ENCODE measurements around the gene AUTS2. TPM values are rescaled to one million over a fixed set of nuclear protein-coding genes. Genes with fewer than 3 reads are reported as not detected.

The AUTS2 gene
- total RNA-seq, 1 donor from 2014 or later: 53.0 TPM

DNA sequence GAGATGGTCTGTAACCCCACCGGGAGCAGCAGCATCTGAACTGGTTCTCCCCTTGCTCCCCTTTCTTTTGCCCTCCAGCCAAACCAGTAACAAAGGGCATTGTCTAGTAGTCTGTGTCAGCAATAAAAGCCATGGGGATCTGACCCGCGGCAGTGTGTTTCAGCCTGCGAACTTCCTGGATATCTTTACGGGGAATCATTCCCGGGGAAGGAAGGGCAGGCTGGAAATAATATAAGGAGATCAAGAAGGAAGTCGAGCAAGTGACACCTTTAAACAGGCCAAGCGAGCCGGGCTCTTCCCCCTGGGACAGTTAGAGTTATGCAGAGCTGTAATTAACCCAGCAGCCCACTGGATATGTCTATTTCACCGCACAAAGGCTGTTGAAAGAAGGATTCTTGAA, 872.5 kb downstream of the AUTS2 start:
- intact Hi-C loops (cut with DNase I): no loop called here
- TF ChIP-seq, protein P1, sequence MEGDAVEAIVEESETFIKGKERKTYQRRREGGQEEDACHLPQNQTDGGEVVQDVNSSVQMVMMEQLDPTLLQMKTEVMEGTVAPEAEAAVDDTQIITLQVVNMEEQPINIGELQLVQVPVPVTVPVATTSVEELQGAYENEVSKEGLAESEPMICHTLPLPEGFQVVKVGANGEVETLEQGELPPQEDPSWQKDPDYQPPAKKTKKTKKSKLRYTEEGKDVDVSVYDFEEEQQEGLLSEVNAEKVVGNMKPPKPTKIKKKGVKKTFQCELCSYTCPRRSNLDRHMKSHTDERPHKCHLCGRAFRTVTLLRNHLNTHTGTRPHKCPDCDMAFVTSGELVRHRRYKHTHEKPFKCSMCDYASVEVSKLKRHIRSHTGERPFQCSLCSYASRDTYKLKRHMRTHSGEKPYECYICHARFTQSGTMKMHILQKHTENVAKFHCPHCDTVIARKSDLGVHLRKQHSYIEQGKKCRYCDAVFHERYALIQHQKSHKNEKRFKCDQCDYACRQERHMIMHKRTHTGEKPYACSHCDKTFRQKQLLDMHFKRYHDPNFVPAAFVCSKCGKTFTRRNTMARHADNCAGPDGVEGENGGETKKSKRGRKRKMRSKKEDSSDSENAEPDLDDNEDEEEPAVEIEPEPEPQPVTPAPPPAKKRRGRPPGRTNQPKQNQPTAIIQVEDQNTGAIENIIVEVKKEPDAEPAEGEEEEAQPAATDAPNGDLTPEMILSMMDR (IDR thresholded peaks at IDR 0.05): no peak
- TF ChIP-seq POLR2AphosphoS5 (IDR thresholded peaks at IDR 0.05; ENCODE audit: insufficient read depth in 1 of 2, low read depth in 1 of 2) (no peak), POLR2A (IDR thresholded peaks at IDR 0.05) (no peak)
- Histone ChIP-seq H3K4me3 (no peak overlapping the region), H3K27ac (no peak overlapping the region), H3K9me3 (no peaks in the 10 kb centered on the region), H3K27me3 (no peaks in the 10 kb centered on the region), H3K4me1 (no peaks in the 10 kb centered on the region), H3K36me3 (no peaks in the 10 kb centered on the region)
- DNase-seq (ENCODE audit: extremely low spot score in 2 of 2): no peak

DNA sequence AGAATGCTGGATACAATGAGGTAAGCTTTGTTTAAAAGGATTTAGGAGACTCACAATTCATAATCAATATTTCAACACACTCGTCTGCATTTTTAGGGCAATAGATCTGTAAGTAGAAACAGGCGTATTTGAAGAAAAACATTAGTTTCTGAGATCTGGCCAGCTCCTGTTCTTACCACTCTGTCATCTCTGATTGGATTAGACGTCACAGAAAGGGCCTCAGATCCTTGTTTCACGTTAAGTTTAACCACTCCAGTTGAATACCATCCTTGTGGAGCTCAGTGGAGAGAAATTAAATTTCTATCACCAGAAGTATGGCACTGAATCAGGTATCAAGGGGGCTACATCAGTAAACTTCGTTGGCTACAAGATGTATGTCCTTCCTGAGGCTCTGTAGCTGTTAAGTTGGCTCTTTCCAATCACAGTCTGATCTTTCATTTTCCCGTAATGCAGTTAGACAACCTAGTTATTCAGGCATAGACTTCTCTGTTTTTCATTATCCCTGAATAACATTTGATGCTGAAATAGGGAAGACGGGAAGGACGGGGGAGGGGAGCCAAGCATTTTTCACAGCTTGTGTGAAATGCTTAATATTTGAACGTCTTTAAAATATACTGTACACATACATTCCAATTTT, 874.4 kb downstream of the AUTS2 start:
- no peak overlapping the region for H3K4me3 ChIP-seq
- no peaks in the 10 kb centered on the region for H3K9me3 ChIP-seq
- H3K36me3 ChIP-seq: no peaks in the 10 kb centered on the region
- no peaks in the 10 kb centered on the region for H3K27me3 ChIP-seq
- H3K27ac ChIP-seq: no peak overlapping the region
- DNase-seq (ENCODE audit: extremely low spot score in 2 of 2): no peak
- no peak for TF ChIP-seq POLR2AphosphoS5 (IDR thresholded peaks at IDR 0.05; ENCODE audit: insufficient read depth in 1 of 2, low read depth in 1 of 2)
- TF ChIP-seq, protein P1 (IDR thresholded peaks at IDR 0.05): no peak
- TF ChIP-seq POLR2A (IDR thresholded peaks at IDR 0.05): no peak
- intact Hi-C loops (cut with DNase I): no loop called here
- no peaks in the 10 kb centered on the region for H3K4me1 ChIP-seq

DNA sequence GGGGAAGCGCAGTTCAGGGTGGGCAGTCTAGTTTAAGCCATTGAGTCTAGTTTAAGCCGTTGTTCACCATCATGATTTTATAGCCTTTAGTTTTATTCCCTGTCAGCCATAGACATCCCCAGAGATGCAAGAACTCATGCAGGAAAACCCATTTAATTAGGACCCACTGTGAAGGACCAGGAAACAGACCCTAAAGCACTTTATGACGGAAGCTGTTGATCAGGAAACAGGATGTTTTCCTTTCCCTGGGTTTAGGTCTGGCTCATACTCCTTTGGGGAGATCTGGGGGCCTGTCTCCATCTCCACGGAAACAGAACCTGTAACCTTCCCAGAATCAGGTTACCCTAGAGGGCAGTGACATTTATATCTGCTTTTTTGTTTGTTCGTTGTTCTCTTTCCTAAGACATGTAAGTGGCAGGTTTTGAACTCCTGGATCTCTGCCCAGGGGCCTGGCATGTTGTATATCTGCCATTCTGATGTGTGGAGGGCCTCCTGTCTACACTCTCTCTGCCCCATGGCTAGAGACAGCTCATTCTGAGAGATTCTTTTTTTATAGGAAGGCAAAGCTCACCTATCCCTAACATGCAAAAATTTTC, 876.5 kb downstream of the AUTS2 start:
- no peaks in the 10 kb centered on the region for H3K4me1 ChIP-seq
- H3K9me3 ChIP-seq: no peaks in the 10 kb centered on the region
- no peak for DNase-seq (ENCODE audit: extremely low spot score in 2 of 2)
- TF ChIP-seq POLR2A (IDR thresholded peaks at IDR 0.05) (no peak), POLR2AphosphoS5 (IDR thresholded peaks at IDR 0.05; ENCODE audit: insufficient read depth in 1 of 2, low read depth in 1 of 2) (no peak)
- TF ChIP-seq, protein P1 (IDR thresholded peaks at IDR 0.05): no peak
- intact Hi-C loops (cut with DNase I): no loop called here
- H3K4me3 ChIP-seq: no peak overlapping the region
- no peaks in the 10 kb centered on the region for H3K27me3 ChIP-seq
- H3K27ac ChIP-seq: no peak overlapping the region
- no peaks in the 10 kb centered on the region for H3K36me3 ChIP-seq

DNA sequence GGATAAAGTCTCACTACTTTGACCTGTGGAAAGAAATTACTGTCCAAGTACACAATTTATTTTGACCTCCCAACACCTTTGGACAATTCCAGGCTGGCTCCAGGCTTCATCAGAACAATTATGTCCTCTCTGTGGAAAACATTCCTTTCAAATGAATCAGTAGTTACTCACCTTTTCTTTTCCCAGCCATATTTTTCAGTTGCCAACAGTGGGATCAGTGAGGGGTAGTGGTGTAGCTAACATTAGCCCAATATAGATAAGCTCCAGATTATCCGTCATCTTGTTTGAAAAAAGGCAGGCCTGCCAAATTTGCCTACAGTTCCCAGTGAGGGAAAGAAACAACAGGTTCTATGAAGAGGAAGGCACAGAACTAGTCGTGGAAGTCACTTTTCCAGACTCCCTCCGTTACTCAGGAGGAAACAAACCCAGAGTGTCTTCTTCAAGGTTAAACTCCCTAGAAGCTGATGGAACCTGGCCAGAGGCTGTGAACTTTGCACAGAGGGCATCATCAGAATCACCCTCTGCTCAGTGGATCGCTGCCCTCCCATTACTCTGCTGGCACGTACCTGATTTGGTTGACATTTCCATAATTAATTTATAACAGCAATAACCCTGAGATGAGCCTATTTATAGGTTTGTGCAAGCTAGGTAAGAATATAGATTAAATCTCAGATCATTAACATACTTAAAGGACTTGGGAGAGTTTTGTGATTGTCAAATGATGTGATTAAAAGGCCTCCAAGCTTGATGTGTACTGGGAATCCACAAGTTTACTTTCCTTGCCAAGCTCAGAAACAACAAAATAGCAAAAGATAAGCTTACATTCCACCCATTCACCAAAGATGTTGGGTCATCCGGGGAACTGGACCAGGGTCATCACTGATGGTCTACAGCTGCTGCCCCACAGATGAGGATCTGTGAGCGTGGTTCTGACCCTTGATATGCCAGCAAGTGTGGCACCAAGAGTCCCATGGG, 879.0 kb downstream of the AUTS2 start:
- Histone ChIP-seq H3K9me3 (no peaks in the 10 kb centered on the region), H3K27me3 (no peaks in the 10 kb centered on the region), H3K27ac (no peak overlapping the region), H3K4me3 (no peak overlapping the region), H3K36me3 (no peaks in the 10 kb centered on the region), H3K4me1 (no peaks in the 10 kb centered on the region)
- TF ChIP-seq POLR2A (IDR thresholded peaks at IDR 0.05): no peak
- TF ChIP-seq, protein P1 (IDR thresholded peaks at IDR 0.05): no peak
- TF ChIP-seq POLR2AphosphoS5 (IDR thresholded peaks at IDR 0.05; ENCODE audit: insufficient read depth in 1 of 2, low read depth in 1 of 2): no peak
- intact Hi-C loops (cut with DNase I): no loop called here
- no peak for DNase-seq (ENCODE audit: extremely low spot score in 2 of 2)

All from vagina (tissue), 2 donors.